ENCODE data around the gene POU3F3.

POU3F3 gene

GRCh38 chr2:104875262-104875661, 21.3 kb downstream of the POU3F3 start:
- DNase-seq (ENCODE audit: low spot score) = no peak

- peak; percentile 60 for DNase-seq (ENCODE audit: low spot score)
Observed at GRCh38 chr2:104876606-104877570, 23.0 kb downstream of the POU3F3 start.

GRCh38 chr2:104878863-104879512, 25.1 kb downstream of the POU3F3 start:
- DNase-seq (ENCODE audit: low spot score) = no peak

- no peak for DNase-seq (ENCODE audit: low spot score)
Observed at GRCh38 chr2:104880076-104880475, 26.2 kb downstream of the POU3F3 start.

GRCh38 chr2:104883357-104883756, 29.4 kb downstream of the POU3F3 start:
- DNase-seq (ENCODE audit: low spot score) = no peak

GRCh38 chr2:104885119-104885782, 31.3 kb downstream of the POU3F3 start:
- no peak for DNase-seq (ENCODE audit: low spot score)

GRCh38 chr2:104887676-104888075, 33.8 kb downstream of the POU3F3 start:
- no peak for DNase-seq (ENCODE audit: low spot score)

- no peak for DNase-seq (ENCODE audit: low spot score)
Observed at GRCh38 chr2:104888489-104889258, 34.8 kb downstream of the POU3F3 start.

- no peak for DNase-seq (ENCODE audit: low spot score)
Observed at GRCh38 chr2:104889291-104889959, 35.5 kb downstream of the POU3F3 start.

GRCh38 chr2:104889960-104890684, 36.2 kb downstream of the POU3F3 start:
- no peak for DNase-seq (ENCODE audit: low spot score)

GRCh38 chr2:104890685-104891069, 36.8 kb downstream of the POU3F3 start:
- no peak for DNase-seq (ENCODE audit: low spot score)

- DNase-seq (ENCODE audit: low spot score) = no peak
Observed at GRCh38 chr2:104891145-104891544, 37.2 kb downstream of the POU3F3 start.

- no peak for DNase-seq (ENCODE audit: low spot score)
Observed at GRCh38 chr2:104896446-104896845, 42.5 kb downstream of the POU3F3 start.

- DNase-seq (ENCODE audit: low spot score) = no peak
Observed at GRCh38 chr2:104897515-104898184, 43.7 kb downstream of the POU3F3 start.

GRCh38 chr2:104900608-104901007, 46.7 kb downstream of the POU3F3 start:
- DNase-seq (ENCODE audit: low spot score) = no peak

GRCh38 chr2:104901037-104901881, 47.3 kb downstream of the POU3F3 start:
- no peak for DNase-seq (ENCODE audit: low spot score)

GRCh38 chr2:104902317-104902716, 48.4 kb downstream of the POU3F3 start:
- DNase-seq (ENCODE audit: low spot score) = no peak
